ENCODE measurements around the gene SIGLEC8.

GRCh38 chr19:51458899-51459505 lies 748 bp upstream of the SIGLEC8 start:
- no peak for TF ChIP-seq EZH2 (IDR thresholded peaks at IDR 0.05; ENCODE audit: low read length, unreplicated experiment)
- no peak for TF ChIP-seq EZH2phosphoT487 (IDR thresholded peaks at IDR 0.05; ENCODE audit: borderline replicate concordance, low read length)

All from PC-3 (cell line).